Left ventricle myocardium inferior (tissue), 1 donor: ENCODE results near the gene ZSWIM1. TPM values are rescaled to one million over a fixed set of nuclear protein-coding genes. Genes with fewer than 3 reads are reported as not detected.
"Not testable (repeated sequence)": the region's sequence is repeated elsewhere in the genome, so short reads cannot be mapped to it uniquely, and the experiment has no call there.

Experiments used
- DNase-seq: peaks from one replicate; pipeline ENCODE4 v3.0.0-alpha.2; 2020
- H3K27ac ChIP-seq: fragments of 200-600 bp; replicated peaks from 2 replicates; pipeline ENCODE4 v1.8.0; 2021
- H3K27me3 ChIP-seq: fragments of 200-600 bp; 2 replicates; pipeline ENCODE4 v1.8.0; 2021; ENCODE audit warnings: low read depth
- H3K36me3 ChIP-seq: fragments of 200-600 bp; 2 replicates; pipeline ENCODE4 v1.8.0; 2021
- H3K4me1 ChIP-seq: fragments of 200-600 bp; 2 replicates; pipeline ENCODE4 v1.8.0; 2021
- H3K4me3 ChIP-seq: fragments of 200-600 bp; 2 replicates; pipeline ENCODE4 v1.8.0; 2021; ENCODE audit warnings: mild to moderate bottlenecking, moderate library complexity
- H3K9me3 ChIP-seq: fragments of 200-600 bp; replicated peaks from 2 replicates; pipeline ENCODE4 v1.8.0; 2021
- CTCF ChIP-seq: fragments of 200-600 bp; IDR thresholded peaks from 2 replicates; pipeline ENCODE4 v1.8.0; 2021; ENCODE audit warnings: antibody characterized with exemption, mild to moderate bottlenecking, borderline replicate concordance
- intact Hi-C: fragments of 100-400 bp; cut with micrococcal nuclease; formaldehyde crosslinking; loops from one replicate; pipeline ENCODE4 v1.11.0; 2022
- total RNA-seq: library from RNA; stranded (reverse); fragmentation: NEBNext Ultra II Directional; extraction: Animal tissue kit (Norgen Biotek cat#: 25700); gene quantifications from one replicate; pipeline ENCODE4 v1.2.1, GENCODE V29; 2021
- donor health status: DM: no; HTN: yes; CAD: no; lungs with severe emphysema.

The ZSWIM1 gene
- total RNA-seq, 1 donor from 2014 or later, result 11.2 TPM

- intact Hi-C loops, result no loop called here
- Histone ChIP-seq H3K27me3 (no peaks in the 10 kb centered on the region), H3K27ac (no peak overlapping the region), H3K36me3 (peaks cover 13% of the 10 kb centered on the region), H3K9me3 (no peaks in the 10 kb centered on the region), H3K4me1 (no peaks in the 10 kb centered on the region), H3K4me3 (no peak overlapping the region)
- no peak for DNase-seq
- TF ChIP-seq CTCF, result no peak
Measured at GRCh38 chr20:45872626-45873025, 8.4 kb upstream of the ZSWIM1 start.

GRCh38 chr20:45873409-45874103 is 7.5 kb upstream of the ZSWIM1 start:
- Histone ChIP-seq H3K27me3 (no peaks in the 10 kb centered on the region), H3K4me1 (peaks cover 5% of the 10 kb centered on the region), H3K4me3 (no peak overlapping the region), H3K9me3 (no peaks in the 10 kb centered on the region), H3K36me3 (peaks cover 21% of the 10 kb centered on the region), H3K27ac (no peak overlapping the region)
- intact Hi-C loops, result no loop called here
- no peak for TF ChIP-seq CTCF
- DNase-seq, result no peak

- H3K9me3 ChIP-seq, H3K27ac ChIP-seq, DNase-seq, intact Hi-C loops, H3K4me3 ChIP-seq, H3K27me3 ChIP-seq: not testable (repeated sequence)
- Histone ChIP-seq H3K4me1 (peaks cover 10% of the 10 kb centered on the region), H3K36me3 (peaks cover 23% of the 10 kb centered on the region)
Measured at GRCh38 chr20:45874104-45874481, 6.9 kb upstream of the ZSWIM1 start.

- Histone ChIP-seq H3K9me3 (no peaks in the 10 kb centered on the region), H3K4me3 (no peak overlapping the region), H3K27ac (no peak overlapping the region), H3K4me1 (peaks cover 12% of the 10 kb centered on the region), H3K27me3 (no peaks in the 10 kb centered on the region), H3K36me3 (peaks cover 23% of the 10 kb centered on the region)
- no peak for DNase-seq
- intact Hi-C loops, result no loop called here
- no peak for TF ChIP-seq CTCF
Measured at GRCh38 chr20:45874576-45874975, 6.5 kb upstream of the ZSWIM1 start.

GRCh38 chr20:45878076-45878761 is 2.8 kb upstream of the ZSWIM1 start:
- intact Hi-C loops, result no loop called here
- Histone ChIP-seq H3K4me3 (no peak overlapping the region), H3K36me3 (peaks cover 26% of the 10 kb centered on the region), H3K9me3 (no peaks in the 10 kb centered on the region), H3K4me1 (peaks cover 39% of the 10 kb centered on the region), H3K27me3 (no peaks in the 10 kb centered on the region), H3K27ac (peak overlapping the region; percentile 34)
- no peak for DNase-seq
- TF ChIP-seq CTCF, result no peak

- intact Hi-C loops, result no loop called here
- no peak overlapping the region for H3K4me3 ChIP-seq
- H3K27me3 ChIP-seq, result no peaks in the 10 kb centered on the region
- TF ChIP-seq CTCF, result no peak
- DNase-seq, result no peak
- no peaks in the 10 kb centered on the region for H3K9me3 ChIP-seq
- H3K27ac ChIP-seq, result no peak overlapping the region
- peaks cover 48% of the 10 kb centered on the region for H3K4me1 ChIP-seq
- peaks cover 42% of the 10 kb centered on the region for H3K36me3 ChIP-seq
Measured at GRCh38 chr20:45882469-45883099, 1.6 kb downstream of the ZSWIM1 start.
